Chondrocyte (in vitro differentiated cells): ENCODE data around the gene NUP210. TPM values are rescaled to one million over a fixed set of nuclear protein-coding genes. Genes with fewer than 3 reads are reported as not detected.

Experiments used
- DNase-seq: peaks from one replicate; pipeline ENCODE4 v3.0.0; 2021; ENCODE audit warnings: mixed read lengths, low spot score
- H3K27ac Mint-ChIP-seq: one replicate; pipeline ENCODE4 v1.8.0; 2021; ENCODE audit warnings: mild to moderate bottlenecking, moderate library complexity, mixed read lengths; ENCODE audit not compliant: unreplicated experiment
- H3K27me3 Mint-ChIP-seq: 2 replicates; pipeline ENCODE4 v1.8.0; 2021; ENCODE audit warnings: low read depth, mixed read lengths
- H3K36me3 Mint-ChIP-seq: 2 replicates; pipeline ENCODE4 v1.8.0; 2021; ENCODE audit warnings: low read depth, mixed read lengths
- H3K4me1 Mint-ChIP-seq: 2 replicates; pipeline ENCODE4 v1.8.0; 2021; ENCODE audit warnings: low read depth, mild to moderate bottlenecking, mixed read lengths
- H3K4me3 Mint-ChIP-seq: one replicate; pipeline ENCODE4 v1.8.0; 2021; ENCODE audit warnings: mild to moderate bottlenecking, moderate library complexity, mixed read lengths; ENCODE audit not compliant: unreplicated experiment
- H3K9me3 Mint-ChIP-seq: 2 replicates; pipeline ENCODE4 v1.8.0; 2021; ENCODE audit warnings: low read depth, mixed read lengths
- CTCF ChIP-seq: fragments of 200-600 bp; sonication (generic); IDR thresholded peaks from 2 replicates; pipeline ENCODE4 v1.5.0; 2021; ENCODE audit warnings: antibody characterized with exemption, mild to moderate bottlenecking, moderate library complexity
- total RNA-seq: library from RNA; stranded (reverse); gene quantifications from 3 replicates; pipeline ENCODE4 v1.2.1, GENCODE V29; 2021

Gene NUP210
- total RNA-seq, 1 donor from 2014 or later = 0.72 TPM

GRCh38 chr3:13325892-13326443, 94.2 kb downstream of the NUP210 start:
- Mint-ChIP-seq H3K4me3 (no peak overlapping the region), H3K9me3 (no peaks in the 10 kb centered on the region), H3K27ac (no peak overlapping the region), H3K27me3 (peaks cover 10% of the 10 kb centered on the region), H3K36me3 (no peaks in the 10 kb centered on the region), H3K4me1 (no peaks in the 10 kb centered on the region)
- no peak for TF ChIP-seq CTCF
- DNase-seq = no peak

GRCh38 chr3:13324835-13325501, 95.2 kb downstream of the NUP210 start:
- DNase-seq = no peak
- Mint-ChIP-seq H3K4me3 (no peak overlapping the region), H3K36me3 (no peaks in the 10 kb centered on the region), H3K27me3 (peaks cover 10% of the 10 kb centered on the region), H3K9me3 (no peaks in the 10 kb centered on the region), H3K4me1 (no peaks in the 10 kb centered on the region), H3K27ac (no peak overlapping the region)
- TF ChIP-seq CTCF = no peak

- TF ChIP-seq CTCF = no peak
- no peak for DNase-seq
- H3K27me3 Mint-ChIP-seq = peaks cover 10% of the 10 kb centered on the region
- no peaks in the 10 kb centered on the region for H3K4me1 Mint-ChIP-seq
- no peaks in the 10 kb centered on the region for H3K36me3 Mint-ChIP-seq
- no peak overlapping the region for H3K4me3 Mint-ChIP-seq
- H3K27ac Mint-ChIP-seq = no peak overlapping the region
- H3K9me3 Mint-ChIP-seq = no peaks in the 10 kb centered on the region
Observed at GRCh38 chr3:13323822-13324221, 96.3 kb downstream of the NUP210 start.

- TF ChIP-seq CTCF = no peak
- H3K36me3 Mint-ChIP-seq = no peaks in the 10 kb centered on the region
- no peak for DNase-seq
- no peak overlapping the region for H3K4me3 Mint-ChIP-seq
- H3K27me3 Mint-ChIP-seq = peaks cover 11% of the 10 kb centered on the region
- no peaks in the 10 kb centered on the region for H3K9me3 Mint-ChIP-seq
- H3K4me1 Mint-ChIP-seq = no peaks in the 10 kb centered on the region
- H3K27ac Mint-ChIP-seq = no peak overlapping the region
Observed at GRCh38 chr3:13322324-13322723, 97.8 kb downstream of the NUP210 start.

- Mint-ChIP-seq H3K4me3 (no peak overlapping the region), H3K27me3 (peaks cover 9% of the 10 kb centered on the region), H3K4me1 (no peaks in the 10 kb centered on the region), H3K27ac (no peak overlapping the region), H3K36me3 (no peaks in the 10 kb centered on the region), H3K9me3 (no peaks in the 10 kb centered on the region)
- no peak for TF ChIP-seq CTCF
- no peak for DNase-seq
Observed at GRCh38 chr3:13319564-13320220, 100.4 kb downstream of the NUP210 start.
